CD4-positive, alpha-beta memory T cell (primary cell): ENCODE results near the gene OR2AE1. TPM values are rescaled to one million over a fixed set of nuclear protein-coding genes. Genes with fewer than 3 reads are reported as not detected.

Source experiments
- CTCF ChIA-PET: fragments of 350-600 bp; sonication (Branson Sonifier 250); formaldehyde crosslinking; loops from one replicate; lab custom pipeline; 2021; ENCODE audit warnings: inconsistent platforms; ENCODE audit not compliant: partially characterized antibody; lab: Charles Lee
- POLR2A ChIA-PET: fragments of 350-600 bp; sonication (Branson Sonifier 250); formaldehyde crosslinking; loops from one replicate; lab custom pipeline; 2021; ENCODE audit not compliant: partially characterized antibody; lab: Charles Lee
- DNase-seq, 5 donors: peaks; one replicate each; pipeline versions ENCODE4 v3.0.0 to v3.0.0-alpha.2; 2020 to 2022; ENCODE audit warnings: mixed read lengths in 1 of 5
- H3K27ac ChIP-seq: one replicate; pipeline ENCODE4 v1.7.0; 2013; ENCODE audit warnings: low read depth, low read length
- H3K27me3 ChIP-seq: 2 replicates; pipeline ENCODE4 v1.7.0; 2013; ENCODE audit warnings: mild to moderate bottlenecking, low read length, moderate library complexity; ENCODE audit not compliant: insufficient read depth
- H3K36me3 ChIP-seq: 2 replicates; pipeline ENCODE4 v1.7.0; 2013; ENCODE audit warnings: mild to moderate bottlenecking, low read length, moderate library complexity; ENCODE audit not compliant: insufficient read depth
- H3K4me1 ChIP-seq: 2 replicates; pipeline ENCODE4 v1.7.0; 2013; ENCODE audit warnings: mild to moderate bottlenecking, low read length, moderate library complexity; ENCODE audit not compliant: insufficient read depth
- H3K4me3 ChIP-seq, 2 donors: one replicate each; pipeline ENCODE4 v1.7.0; 2013; ENCODE audit warnings: low read length in 2 of 2, mild to moderate bottlenecking in 1 of 2
- H3K9me3 ChIP-seq, 2 donors: one replicate each; pipeline ENCODE4 v1.7.0; 2013; ENCODE audit warnings: low read length in 2 of 2, control low read depth in 1 of 2; ENCODE audit not compliant: control insufficient read depth in 1 of 2
- H3K27ac Mint-ChIP-seq, 7 donors: one replicate each; pipeline ENCODE4 v1.8.0; 2020 to 2021; ENCODE audit warnings: mixed read lengths in 7 of 7, mild to moderate bottlenecking in 6 of 7, inconsistent platforms in 3 of 7, moderate library complexity in 3 of 7
- H3K27me3 Mint-ChIP-seq, 2 donors: one replicate each; pipeline ENCODE4 v1.8.0; 2020 to 2021; ENCODE audit warnings: mixed read lengths in 2 of 2
- H3K36me3 Mint-ChIP-seq, 2 donors: one replicate each; pipeline ENCODE4 v1.8.0; 2020 to 2021; ENCODE audit warnings: mixed read lengths in 2 of 2, inconsistent platforms in 1 of 2, mild to moderate bottlenecking in 1 of 2
- H3K4me1 Mint-ChIP-seq, 4 donors: one replicate each; pipeline ENCODE4 v1.8.0; 2020 to 2021; ENCODE audit warnings: mixed read lengths in 4 of 4, mild to moderate bottlenecking in 1 of 4
- H3K4me3 Mint-ChIP-seq, 8 donors: one replicate each; pipeline ENCODE4 v1.8.0; 2020 to 2021; ENCODE audit warnings: mixed read lengths in 8 of 8, mild to moderate bottlenecking in 7 of 8, moderate library complexity in 6 of 8, inconsistent platforms in 3 of 8
- H3K9me3 Mint-ChIP-seq, 8 donors: one replicate each; pipeline ENCODE4 v1.8.0; 2020 to 2021; ENCODE audit warnings: mixed read lengths in 8 of 8, mild to moderate bottlenecking in 5 of 8, inconsistent platforms in 3 of 8, moderate library complexity in 1 of 8
- intact Hi-C: fragments of 100-400 bp; cut with micrococcal nuclease; formaldehyde crosslinking; loops from one replicate; pipeline ENCODE4 v1.15.1; 2023
- polyA plus RNA-seq, 2 donors: library from polyadenylated mRNA; unstranded; fragments of 300-500 nt; fragmentation: Illumina TruSeq; gene quantifications; one replicate each; pipeline ENCODE4 v1.2.3, GENCODE V29; 2021
- total RNA-seq, 2 experiments: library from RNA; stranded (reverse); gene quantifications; one replicate each; pipeline ENCODE4 v1.2.3, GENCODE V29; 2021

The OR2AE1 gene, protein sequence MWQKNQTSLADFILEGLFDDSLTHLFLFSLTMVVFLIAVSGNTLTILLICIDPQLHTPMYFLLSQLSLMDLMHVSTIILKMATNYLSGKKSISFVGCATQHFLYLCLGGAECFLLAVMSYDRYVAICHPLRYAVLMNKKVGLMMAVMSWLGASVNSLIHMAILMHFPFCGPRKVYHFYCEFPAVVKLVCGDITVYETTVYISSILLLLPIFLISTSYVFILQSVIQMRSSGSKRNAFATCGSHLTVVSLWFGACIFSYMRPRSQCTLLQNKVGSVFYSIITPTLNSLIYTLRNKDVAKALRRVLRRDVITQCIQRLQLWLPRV
- total RNA-seq (not detected), polyA plus RNA-seq (not detected)

DNA sequence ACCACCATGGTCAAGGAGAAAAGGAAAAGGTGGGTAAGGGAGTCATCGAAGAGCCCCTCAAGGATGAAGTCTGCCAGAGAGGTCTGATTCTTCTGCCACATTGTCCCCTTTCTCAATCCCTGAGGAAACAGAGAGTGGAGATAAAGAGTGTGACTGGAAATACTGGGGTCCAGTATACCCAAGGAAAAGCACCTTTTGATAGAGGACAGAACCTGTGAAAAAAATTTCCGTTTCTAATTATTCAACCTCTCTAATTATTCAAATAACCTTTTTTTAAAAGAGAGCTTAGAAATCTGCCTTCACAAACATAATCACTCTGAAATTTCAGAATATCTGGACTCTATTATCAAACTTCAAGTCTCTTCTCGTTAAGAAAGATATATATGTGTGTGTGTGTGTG is at the start of gene OR2AE1:
OR2AE1 (minus strand) TSS at position 101 of the 400 bp plus-strand sequence; CDS start at position 101, 0 bp downstream.
- no peak for DNase-seq
- Histone ChIP-seq H3K27ac (no peak within 1 kb of the TSS), H3K9me3 (no peaks in the 10 kb centered on the region), H3K27me3 (no peaks in the 10 kb centered on the region), H3K4me1 (no peaks in the 10 kb centered on the region), H3K4me3 (no peak within 1 kb of the TSS), H3K36me3 (no peaks in the 10 kb centered on the region)
- ChIA-PET POLR2A (no interaction called here), CTCF (interaction anchor here (0.7 kb wide), 1 partner anchor 31 kb away, joined by 5 read pairs; no protein-coding TSS in a partner anchor)
- H3K27ac Mint-ChIP-seq, result peak within 1 kb of the TSS in 2 of 7 donors; percentile 2 to 68
- no peak within 1 kb of the TSS for H3K4me3 Mint-ChIP-seq
- H3K36me3 Mint-ChIP-seq, result peaks cover 0 to 10% of the 10 kb centered on the region in 2 donors
- H3K27me3 Mint-ChIP-seq, result no peaks in the 10 kb centered on the region
- H3K9me3 Mint-ChIP-seq, result no peaks in the 10 kb centered on the region
- intact Hi-C loops, result no loop called here
- H3K4me1 Mint-ChIP-seq, result peaks cover 0 to 4% (median 0%) of the 10 kb centered on the region in 4 donors

DNA sequence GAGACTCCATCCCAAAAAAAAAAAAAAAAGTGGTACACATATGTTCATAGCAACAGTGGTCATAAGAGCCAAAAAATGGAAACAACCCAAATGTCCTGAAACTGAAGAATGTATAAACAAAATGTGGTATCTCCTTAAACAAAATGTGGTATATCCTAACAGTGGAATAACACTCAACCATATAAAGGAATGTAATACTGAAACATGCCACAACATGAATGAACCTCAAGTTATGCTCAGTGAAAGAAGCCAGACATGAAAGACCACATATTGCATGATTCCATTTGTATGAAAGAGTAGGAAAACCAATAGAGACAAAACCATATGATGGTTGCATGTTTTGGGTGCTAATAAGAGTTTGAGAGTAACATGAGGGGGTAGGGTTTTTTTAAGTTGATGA is 49.5 kb upstream of the OR2AE1 start:
- H3K4me3 Mint-ChIP-seq, result no peak overlapping the region
- H3K27ac Mint-ChIP-seq, result no peak overlapping the region
- Histone ChIP-seq H3K27ac (no peak overlapping the region), H3K9me3 (no peaks in the 10 kb centered on the region), H3K27me3 (peaks cover 6% of the 10 kb centered on the region), H3K36me3 (no peaks in the 10 kb centered on the region), H3K4me3 (no peak overlapping the region), H3K4me1 (peaks cover 16% of the 10 kb centered on the region)
- H3K27me3 Mint-ChIP-seq, result peaks cover 11 to 14% of the 10 kb centered on the region in 2 donors
- H3K9me3 Mint-ChIP-seq, result no peaks in the 10 kb centered on the region
- peaks cover 13 to 32% (median 23%) of the 10 kb centered on the region in 4 donors for H3K4me1 Mint-ChIP-seq
- intact Hi-C loops, result no loop called here
- POLR2A ChIA-PET, result no interaction called here
- DNase-seq, result no peak
- no peaks in the 10 kb centered on the region for H3K36me3 Mint-ChIP-seq
- CTCF ChIA-PET, result no interaction called here

DNA sequence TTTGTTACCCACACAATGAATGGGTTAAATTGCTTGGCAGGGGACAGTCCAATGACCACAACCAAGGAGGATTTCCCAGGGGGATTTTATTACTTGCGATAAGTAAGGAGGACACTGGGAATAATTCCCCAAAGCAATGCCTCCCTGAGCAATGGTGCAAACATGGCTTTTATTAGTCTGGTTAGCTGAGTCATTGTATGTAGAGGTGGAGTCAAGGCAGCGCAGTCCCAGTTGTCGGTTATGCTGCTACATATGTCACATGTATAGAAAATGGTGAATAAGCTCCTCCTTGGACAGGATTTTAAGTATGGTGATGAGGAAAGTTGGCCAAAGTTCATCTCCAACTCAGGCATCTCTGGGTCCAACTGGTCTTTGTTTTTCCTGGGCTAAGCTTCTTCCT is 46.4 kb upstream of the OR2AE1 start:
- H3K4me3 Mint-ChIP-seq, result no peak overlapping the region
- peaks cover 13 to 26% (median 19%) of the 10 kb centered on the region in 4 donors for H3K4me1 Mint-ChIP-seq
- H3K27ac Mint-ChIP-seq, result no peak overlapping the region
- no peaks in the 10 kb centered on the region for H3K36me3 ChIP-seq
- DNase-seq, result no peak
- H3K9me3 ChIP-seq, result no peaks in the 10 kb centered on the region
- intact Hi-C loops, result no loop called here
- ChIA-PET POLR2A (interaction anchor here (0.7 kb wide), 1 partner anchor 41 kb away, joined by 3 read pairs; no protein-coding TSS in a partner anchor), CTCF (interaction anchor here (0.6 to 14.5 kb wide), 5 partner anchors 9 to 69 kb away, joined by 3 to 268 read pairs (median 4); no protein-coding TSS in a partner anchor)
- peaks cover 15% of the 10 kb centered on the region for H3K4me1 ChIP-seq
- no peak overlapping the region for H3K4me3 ChIP-seq
- peaks cover 11% of the 10 kb centered on the region in 2 donors for H3K27me3 Mint-ChIP-seq
- no peak overlapping the region for H3K27ac ChIP-seq
- H3K36me3 Mint-ChIP-seq, result peaks cover 0 to 10% of the 10 kb centered on the region in 2 donors
- no peaks in the 10 kb centered on the region for H3K9me3 Mint-ChIP-seq
- peaks cover 6% of the 10 kb centered on the region for H3K27me3 ChIP-seq

DNA sequence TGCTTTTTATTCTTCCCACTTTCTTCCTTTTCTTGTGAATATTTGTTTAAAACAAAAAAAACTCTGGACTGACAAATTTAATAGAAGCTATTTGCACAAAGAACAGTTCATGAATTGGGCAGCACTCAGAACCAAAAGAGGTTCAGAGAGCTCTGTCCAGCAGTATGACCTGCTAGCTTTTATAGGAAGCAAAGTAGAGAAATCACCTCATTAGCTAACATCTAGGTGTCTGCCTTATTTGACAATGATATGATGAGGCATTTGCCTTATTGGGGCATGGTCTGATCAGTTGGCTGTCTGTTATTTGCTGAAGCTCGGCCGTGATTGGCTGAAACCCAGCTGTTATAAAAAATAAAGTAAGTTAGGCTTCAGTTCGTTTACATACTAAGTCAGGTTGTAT is 43.3 kb upstream of the OR2AE1 start:
- H3K4me3 ChIP-seq, result peak overlapping the region; percentile 85 to 89
- peak overlapping the region; percentile 95 to 98 (median 96) for H3K4me3 Mint-ChIP-seq
- H3K36me3 Mint-ChIP-seq, result peaks cover 0 to 34% of the 10 kb centered on the region in 2 donors
- ChIA-PET POLR2A (interaction anchor here (0.6 to 3.6 kb wide), 17 partner anchors 9 to 1165 kb away, joined by 3 to 25 read pairs (median 6); partner anchors contain the start of genes GJC3, MBLAC1, MEPCE and SRRT), CTCF (interaction anchor here (1.2 to 14.5 kb wide), 5 partner anchors 8 to 395 kb away, joined by 3 to 268 read pairs (median 4); partner anchors contain the start of gene GJC3)
- intact Hi-C loops, result no loop called here
- peak overlapping the region; percentile 95 to 99 (median 98) for H3K27ac Mint-ChIP-seq
- H3K4me1 ChIP-seq, result peaks cover 41% of the 10 kb centered on the region
- H3K27me3 ChIP-seq, result no peaks in the 10 kb centered on the region
- H3K4me1 Mint-ChIP-seq, result peaks cover 34 to 53% (median 41%) of the 10 kb centered on the region in 4 donors
- H3K9me3 Mint-ChIP-seq, result no peaks in the 10 kb centered on the region
- no peaks in the 10 kb centered on the region for H3K9me3 ChIP-seq
- no peaks in the 10 kb centered on the region for H3K36me3 ChIP-seq
- no peaks in the 10 kb centered on the region for H3K27me3 Mint-ChIP-seq
- DNase-seq, result no peak
- peak overlapping the region; percentile 94 for H3K27ac ChIP-seq

DNA sequence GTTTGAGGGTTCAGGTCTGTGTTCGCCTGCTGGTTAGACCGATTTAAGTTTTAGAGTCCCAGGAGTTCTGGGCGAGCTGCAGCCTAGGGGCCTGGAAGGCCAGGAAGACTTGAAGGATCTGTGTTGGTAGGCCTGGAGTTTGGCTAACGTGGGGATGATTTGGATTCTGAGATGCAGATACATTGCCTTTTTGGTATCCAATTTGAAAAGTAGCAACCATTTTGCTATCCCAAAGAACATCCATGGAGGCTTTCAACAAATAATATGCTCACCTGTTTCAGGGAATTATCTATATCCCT is 42.9 kb upstream of the OR2AE1 start:
- Histone ChIP-seq H3K27ac (peak overlapping the region; percentile 94), H3K4me1 (peaks cover 41% of the 10 kb centered on the region), H3K36me3 (no peaks in the 10 kb centered on the region), H3K9me3 (no peaks in the 10 kb centered on the region), H3K4me3 (peak overlapping the region; percentile 85 to 89), H3K27me3 (no peaks in the 10 kb centered on the region)
- Mint-ChIP-seq H3K27me3 (no peaks in the 10 kb centered on the region), H3K36me3 (peaks cover 0 to 36% of the 10 kb centered on the region in 2 donors), H3K4me1 (peaks cover 35 to 56% (median 43%) of the 10 kb centered on the region in 4 donors), H3K27ac (peak overlapping the region; percentile 95 to 99 (median 98)), H3K9me3 (no peaks in the 10 kb centered on the region), H3K4me3 (peak overlapping the region; percentile 95 to 98 (median 96))
- ChIA-PET POLR2A (interaction anchor here (0.6 to 3.6 kb wide), 25 partner anchors 9 to 1166 kb away, joined by 3 to 25 read pairs (median 5); partner anchors contain the start of genes COPS6, GJC3, GPC2 and MBLAC1), CTCF (interaction anchor here (0.9 to 14.5 kb wide), 6 partner anchors 9 to 211 kb away, joined by 3 to 268 read pairs (median 4); partner anchors contain the start of gene GJC3)
- DNase-seq, result no peak
- intact Hi-C loops, result loop anchor here (5.0 kb wide), 1 partner anchor 303 kb away; no protein-coding TSS in a partner anchor

DNA sequence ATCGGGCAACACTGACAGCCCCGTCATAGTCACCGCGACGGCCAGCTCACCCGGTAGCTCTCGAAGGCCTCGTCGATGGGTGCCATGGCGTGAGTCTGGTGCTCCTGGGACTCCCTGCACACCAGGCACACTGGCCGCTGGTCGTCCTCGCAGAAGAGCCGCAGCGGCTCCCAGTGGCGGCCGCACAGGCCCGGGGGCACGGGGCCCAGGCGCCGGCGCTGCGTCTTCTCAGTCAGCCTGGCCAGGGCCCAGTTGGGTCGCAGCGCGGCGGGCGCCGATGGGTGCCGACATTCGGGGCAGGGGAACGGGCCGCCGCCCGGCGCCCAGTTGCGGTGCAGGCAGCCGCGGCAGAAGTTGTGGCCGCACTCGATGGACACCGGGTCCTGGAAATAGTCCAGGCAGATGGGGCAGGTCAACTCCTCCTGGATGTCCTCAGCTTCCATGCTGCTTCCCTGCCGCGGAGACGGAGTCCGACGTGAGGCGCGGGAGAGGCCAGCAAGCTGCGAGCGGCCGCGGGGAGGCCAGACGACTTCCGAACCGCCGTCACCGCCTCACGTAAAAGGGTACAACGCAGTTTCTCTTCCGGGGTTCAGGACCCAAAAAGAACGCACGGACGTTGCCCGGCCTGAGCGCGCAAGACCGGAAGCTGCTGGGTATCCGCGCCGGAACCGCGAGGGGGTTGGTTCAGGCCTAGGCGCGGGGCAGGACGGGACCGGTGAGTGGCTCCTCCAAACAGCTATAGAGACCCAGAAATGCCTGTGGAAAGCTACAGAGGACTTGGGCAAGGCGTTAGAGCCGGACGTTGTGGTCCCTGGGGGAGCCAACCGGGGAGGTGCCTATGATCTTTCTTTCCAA is 42.4 kb upstream of the OR2AE1 start, which contains the start of gene TRIM4:
TRIM4 (minus strand) TSS at position 572 of the 855 bp plus-strand sequence; CDS start at position 443, 129 bp downstream.
- intact Hi-C loops, result loop anchor here (5.0 kb wide), 1 partner anchor 303 kb away; no protein-coding TSS in a partner anchor
- ChIA-PET POLR2A (interaction anchor here (0.6 to 3.6 kb wide), 31 partner anchors 9 to 1166 kb away, joined by 3 to 25 read pairs (median 5); partner anchors contain the start of genes AP4M1, COPS6, GJC3 and GPC2), CTCF (interaction anchor here (0.9 to 14.5 kb wide), 9 partner anchors 9 to 211 kb away, joined by 3 to 268 read pairs (median 4); partner anchors contain the start of gene GJC3)
- H3K9me3 ChIP-seq, result no peaks in the 10 kb centered on the region
- H3K27me3 Mint-ChIP-seq, result no peaks in the 10 kb centered on the region
- H3K4me1 Mint-ChIP-seq, result peaks cover 37 to 61% (median 48%) of the 10 kb centered on the region in 4 donors
- DNase-seq, result peak; percentile 89 to 90 (median 89)
- H3K27ac Mint-ChIP-seq, result peak within 1 kb of the TSS; percentile 95 to 99 (median 98)
- H3K4me1 ChIP-seq, result peaks cover 41% of the 10 kb centered on the region
- peak within 1 kb of the TSS; percentile 95 to 98 (median 96) for H3K4me3 Mint-ChIP-seq
- peak within 1 kb of the TSS; percentile 94 for H3K27ac ChIP-seq
- H3K4me3 ChIP-seq, result peak within 1 kb of the TSS; percentile 85 to 89
- H3K27me3 ChIP-seq, result no peaks in the 10 kb centered on the region
- H3K9me3 Mint-ChIP-seq, result no peaks in the 10 kb centered on the region
- H3K36me3 Mint-ChIP-seq, result peaks cover 0 to 38% of the 10 kb centered on the region in 2 donors
- H3K36me3 ChIP-seq, result no peaks in the 10 kb centered on the region
